HepG2 (cell line): ENCODE measurements around the gene RBBP8NL. TPM values are rescaled to one million over a fixed set of nuclear protein-coding genes. Genes with fewer than 3 reads are reported as not detected.

ENCODE experiments used
- ASH2L ChIP-seq: fragments of 300-600, 200-600 bp; sonication (generic); IDR thresholded peaks from 2 replicates; pipeline ENCODE4 v1.7.0; 2017; ENCODE audit warnings: low read depth, mild to moderate bottlenecking, moderate library complexity, mixed read lengths, low read length; ENCODE audit not compliant: insufficient read length
- FOXC1 ChIP-seq: sonication (generic); formaldehyde crosslinking; IDR thresholded peaks from 2 replicates; pipeline ENCODE4 v1.8.0; 2022; ENCODE audit warnings: mild to moderate bottlenecking, missing genetic modification reagents, borderline replicate concordance
- MBD4 ChIP-seq: IDR thresholded peaks from 2 replicates; pipeline ENCODE4 v1.6.1; 2012; ENCODE audit warnings: low read length, inconsistent platforms, borderline replicate concordance
- NFE2L1 ChIP-seq: sonication (generic); formaldehyde crosslinking; IDR thresholded peaks from 2 replicates; pipeline ENCODE4 v1.4.0; 2020; ENCODE audit warnings: missing genetic modification reagents, mild to moderate bottlenecking, borderline replicate concordance
- NR2F6 ChIP-seq, 2 experiments: IDR thresholded peaks; 2 replicates each; pipeline ENCODE4 v1.6.1; 2016; ENCODE audit warnings: antibody characterized with exemption in 1 of 2, mild to moderate bottlenecking in 1 of 2
- RAD51 ChIP-seq: fragments of 450-650 bp; IDR thresholded peaks from 2 replicates; pipeline ENCODE4 v1.6.1; 2016; ENCODE audit warnings: borderline replicate concordance
- ZNF616 ChIP-seq: sonication (generic); formaldehyde crosslinking; IDR thresholded peaks from 2 replicates; pipeline ENCODE4 v1.5.0; 2020; ENCODE audit warnings: low read depth, mild to moderate bottlenecking, missing genetic modification reagents
- ZNF792 ChIP-seq: IDR thresholded peaks from 2 replicates; pipeline ENCODE4 v1.6.1; 2016
- polyA plus RNA-seq, 8 experiments: library from polyadenylated mRNA; depleted of rRNA in 3 of 8; stranded (reverse) in 7 of 8; unstranded in 1 of 8; fragments of >200 nt; fragmentation: Illumina TruSeq in 4 of 8; extraction: Trizol in 4 of 8; gene quantifications; 2 replicates each; pipeline versions ENCODE4 v1.2.1 to v1.2.3, GENCODE V29; 2011 to 2016; ENCODE audit warnings: low read depth in 4 of 8, missing spikeins in 1 of 8, mixed read lengths in 1 of 8; ENCODE audit not compliant: insufficient read depth in 1 of 8
- total RNA-seq, 5 experiments: library from RNA; depleted of rRNA; stranded (reverse); fragments of >200 nt; fragmentation: Illumina TruSeq; extraction: Trizol; gene quantifications; 2 replicates each; pipeline ENCODE4 v1.2.3, GENCODE V29; 2016; ENCODE audit warnings: low read depth in 1 of 5
- TF ChIP-seq, protein P1 (sequence below), 2 experiments: fragments of 450-650 bp in 1 of 2; sonication (generic) in 1 of 2; formaldehyde crosslinking in 1 of 2; IDR thresholded peaks; 2 replicates each; pipeline versions ENCODE4 v1.6.1 to v1.8.0; 2016 to 2022; ENCODE audit warnings: antibody characterized with exemption in 1 of 2, mild to moderate bottlenecking in 1 of 2, missing genetic modification reagents in 1 of 2
- TF ChIP-seq, protein P2 (sequence below): sonication (generic); formaldehyde crosslinking; IDR thresholded peaks from 2 replicates; pipeline ENCODE4 v1.5.1; 2020; ENCODE audit warnings: missing genetic modification reagents, mild to moderate bottlenecking, borderline replicate concordance
- TF ChIP-seq, protein P3 (sequence below): sonication (generic); formaldehyde crosslinking; IDR thresholded peaks from 2 replicates; pipeline ENCODE4 v1.5.0; 2020; ENCODE audit warnings: mild to moderate bottlenecking, missing genetic modification reagents

The RBBP8NL gene
- total and polyA plus RNA-seq, 2 of the 13 experiments (the other 11 are each of a cell fraction or from before 2014, with no cell fraction given) = 0.69 to 0.86 TPM

DNA sequence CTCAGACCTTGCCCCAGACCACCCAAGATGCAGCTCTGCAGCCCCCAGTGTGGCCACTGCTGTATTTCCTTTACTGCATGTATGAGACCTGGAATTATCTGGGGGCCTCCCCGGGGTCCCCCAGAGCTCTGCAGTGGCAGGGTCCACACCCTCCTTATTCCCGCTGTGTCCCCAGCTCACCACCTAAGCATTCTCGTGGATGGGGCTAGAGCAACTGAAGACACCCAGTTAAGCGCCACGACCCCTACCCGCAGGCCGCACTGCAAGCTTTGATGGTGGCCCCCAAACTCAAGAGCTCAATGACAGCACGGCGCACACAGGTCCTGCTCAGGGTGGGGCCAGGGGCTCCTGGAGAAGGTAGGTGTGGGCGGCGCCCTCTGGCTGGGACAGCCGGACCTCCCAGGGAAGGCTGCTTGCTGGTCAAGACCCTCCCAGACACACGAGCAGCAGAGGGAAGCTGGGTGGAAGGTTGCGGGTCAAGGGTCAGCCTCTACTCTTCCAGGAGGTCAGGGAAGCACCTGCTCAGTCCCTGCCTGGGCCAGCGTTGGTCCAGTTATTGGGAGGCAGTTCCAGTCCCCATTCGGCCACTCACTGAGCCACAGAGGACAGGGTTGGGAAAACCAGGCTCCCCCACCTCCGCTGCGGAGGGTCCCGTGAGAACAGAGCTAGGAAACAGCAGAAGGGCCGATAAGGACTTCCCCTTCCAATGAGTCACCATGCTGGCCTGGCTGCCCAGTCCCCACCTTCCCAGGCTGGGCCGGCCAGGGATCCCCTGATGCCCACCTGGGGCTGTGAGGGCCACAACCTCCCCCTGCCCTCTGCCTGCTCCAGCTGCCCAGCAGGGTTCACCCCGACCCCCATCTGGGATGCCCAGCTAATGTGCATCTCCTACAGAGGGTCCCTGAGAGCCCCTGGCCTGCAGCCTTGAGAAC, 63.2 kb downstream of the RBBP8NL start (continued):
- TF ChIP-seq, protein P1, sequence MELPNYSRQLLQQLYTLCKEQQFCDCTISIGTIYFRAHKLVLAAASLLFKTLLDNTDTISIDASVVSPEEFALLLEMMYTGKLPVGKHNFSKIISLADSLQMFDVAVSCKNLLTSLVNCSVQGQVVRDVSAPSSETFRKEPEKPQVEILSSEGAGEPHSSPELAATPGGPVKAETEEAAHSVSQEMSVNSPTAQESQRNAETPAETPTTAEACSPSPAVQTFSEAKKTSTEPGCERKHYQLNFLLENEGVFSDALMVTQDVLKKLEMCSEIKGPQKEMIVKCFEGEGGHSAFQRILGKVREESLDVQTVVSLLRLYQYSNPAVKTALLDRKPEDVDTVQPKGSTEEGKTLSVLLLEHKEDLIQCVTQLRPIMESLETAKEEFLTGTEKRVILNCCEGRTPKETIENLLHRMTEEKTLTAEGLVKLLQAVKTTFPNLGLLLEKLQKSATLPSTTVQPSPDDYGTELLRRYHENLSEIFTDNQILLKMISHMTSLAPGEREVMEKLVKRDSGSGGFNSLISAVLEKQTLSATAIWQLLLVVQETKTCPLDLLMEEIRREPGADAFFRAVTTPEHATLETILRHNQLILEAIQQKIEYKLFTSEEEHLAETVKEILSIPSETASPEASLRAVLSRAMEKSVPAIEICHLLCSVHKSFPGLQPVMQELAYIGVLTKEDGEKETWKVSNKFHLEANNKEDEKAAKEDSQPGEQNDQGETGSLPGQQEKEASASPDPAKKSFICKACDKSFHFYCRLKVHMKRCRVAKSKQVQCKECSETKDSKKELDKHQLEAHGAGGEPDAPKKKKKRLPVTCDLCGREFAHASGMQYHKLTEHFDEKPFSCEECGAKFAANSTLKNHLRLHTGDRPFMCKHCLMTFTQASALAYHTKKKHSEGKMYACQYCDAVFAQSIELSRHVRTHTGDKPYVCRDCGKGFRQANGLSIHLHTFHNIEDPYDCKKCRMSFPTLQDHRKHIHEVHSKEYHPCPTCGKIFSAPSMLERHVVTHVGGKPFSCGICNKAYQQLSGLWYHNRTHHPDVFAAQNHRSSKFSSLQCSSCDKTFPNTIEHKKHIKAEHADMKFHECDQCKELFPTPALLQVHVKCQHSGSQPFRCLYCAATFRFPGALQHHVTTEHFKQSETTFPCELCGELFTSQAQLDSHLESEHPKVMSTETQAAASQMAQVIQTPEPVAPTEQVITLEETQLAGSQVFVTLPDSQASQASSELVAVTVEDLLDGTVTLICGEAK (IDR thresholded peaks at IDR 0.05) = no peak
- TF ChIP-seq, protein P1 (CRISPR knock-in tag; IDR thresholded peaks at IDR 0.05) = 0 out of 2 replicates have a peak, but pooled peaks have one; percentile 16
- TF ChIP-seq NR2F6 (IDR thresholded peaks at IDR 0.05) (peak; percentile 42; the same call in 1 of the 2 replicates), NR2F6 (CRISPR knock-in tag; IDR thresholded peaks at IDR 0.05) (0 out of 2 replicates have a peak, but pooled peaks have one; percentile 39), ZNF792 (no peak), MBD4 (no peak), NFE2L1 (no peak), ZNF616 (CRISPR knock-in tag) (no peak), RAD51 (no peak), FOXC1 (CRISPR knock-in tag) (no peak), ASH2L (no peak)
- TF ChIP-seq, protein P2, sequence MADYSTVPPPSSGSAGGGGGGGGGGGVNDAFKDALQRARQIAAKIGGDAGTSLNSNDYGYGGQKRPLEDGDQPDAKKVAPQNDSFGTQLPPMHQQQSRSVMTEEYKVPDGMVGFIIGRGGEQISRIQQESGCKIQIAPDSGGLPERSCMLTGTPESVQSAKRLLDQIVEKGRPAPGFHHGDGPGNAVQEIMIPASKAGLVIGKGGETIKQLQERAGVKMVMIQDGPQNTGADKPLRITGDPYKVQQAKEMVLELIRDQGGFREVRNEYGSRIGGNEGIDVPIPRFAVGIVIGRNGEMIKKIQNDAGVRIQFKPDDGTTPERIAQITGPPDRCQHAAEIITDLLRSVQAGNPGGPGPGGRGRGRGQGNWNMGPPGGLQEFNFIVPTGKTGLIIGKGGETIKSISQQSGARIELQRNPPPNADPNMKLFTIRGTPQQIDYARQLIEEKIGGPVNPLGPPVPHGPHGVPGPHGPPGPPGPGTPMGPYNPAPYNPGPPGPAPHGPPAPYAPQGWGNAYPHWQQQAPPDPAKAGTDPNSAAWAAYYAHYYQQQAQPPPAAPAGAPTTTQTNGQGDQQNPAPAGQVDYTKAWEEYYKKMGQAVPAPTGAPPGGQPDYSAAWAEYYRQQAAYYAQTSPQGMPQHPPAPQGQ (CRISPR knock-in tag) = no peak
- TF ChIP-seq, protein P3, sequence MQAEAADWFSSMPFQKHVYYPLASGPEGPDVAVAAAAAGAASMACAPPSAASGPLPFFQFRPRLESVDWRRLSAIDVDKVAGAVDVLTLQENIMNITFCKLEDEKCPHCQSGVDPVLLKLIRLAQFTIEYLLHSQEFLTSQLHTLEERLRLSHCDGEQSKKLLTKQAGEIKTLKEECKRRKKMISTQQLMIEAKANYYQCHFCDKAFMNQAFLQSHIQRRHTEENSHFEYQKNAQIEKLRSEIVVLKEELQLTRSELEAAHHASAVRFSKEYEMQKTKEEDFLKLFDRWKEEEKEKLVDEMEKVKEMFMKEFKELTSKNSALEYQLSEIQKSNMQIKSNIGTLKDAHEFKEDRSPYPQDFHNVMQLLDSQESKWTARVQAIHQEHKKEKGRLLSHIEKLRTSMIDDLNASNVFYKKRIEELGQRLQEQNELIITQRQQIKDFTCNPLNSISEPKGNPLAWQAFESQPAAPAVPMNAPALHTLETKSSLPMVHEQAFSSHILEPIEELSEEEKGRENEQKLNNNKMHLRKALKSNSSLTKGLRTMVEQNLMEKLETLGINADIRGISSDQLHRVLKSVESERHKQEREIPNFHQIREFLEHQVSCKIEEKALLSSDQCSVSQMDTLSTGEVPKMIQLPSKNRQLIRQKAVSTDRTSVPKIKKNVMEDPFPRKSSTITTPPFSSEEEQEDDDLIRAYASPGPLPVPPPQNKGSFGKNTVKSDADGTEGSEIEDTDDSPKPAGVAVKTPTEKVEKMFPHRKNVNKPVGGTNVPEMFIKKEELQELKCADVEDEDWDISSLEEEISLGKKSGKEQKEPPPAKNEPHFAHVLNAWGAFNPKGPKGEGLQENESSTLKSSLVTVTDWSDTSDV (CRISPR knock-in tag) = peak; percentile 65; the same call in 1 of the 2 replicates
